OCI-LY3 (cell line): ENCODE results near the gene PRDM16.

Source experiments
- CTCF ChIP-seq: fragments of 200-600, 300-600 bp; sonication (generic); IDR thresholded peaks from 2 replicates; pipeline ENCODE4 v1.5.1; 2014; ENCODE audit warnings: antibody characterized with exemption, low read length, low read depth
- EZH2phosphoT487 ChIP-seq: fragments of 200-600 bp; shearing (Covaris generic); IDR thresholded peaks from 2 replicates; pipeline ENCODE4 v1.6.1; 2018; ENCODE audit warnings: antibody characterized with exemption, mixed run types, low read depth

- TF ChIP-seq CTCF (no peak), EZH2phosphoT487 (no peak)
Measured at GRCh38 chr1:3022976-3023375, 46.0 kb upstream of the PRDM16 start.
